GM10266 (cell line): ENCODE results near the gene MED16.

Experiments used
- DNase-seq: peaks from one replicate; pipeline ENCODE4 v3.0.0; 2012; ENCODE audit errors: extremely low spot score
- TF ChIP-seq, protein P1 (sequence below): IDR thresholded peaks from 2 replicates; pipeline ENCODE4 v1.5.1; 2012; ENCODE audit warnings: mild to moderate bottlenecking, low read depth; ENCODE audit not compliant: control insufficient read depth, insufficient read depth; ENCODE audit errors: missing control alignments

The MED16 gene

DNA sequence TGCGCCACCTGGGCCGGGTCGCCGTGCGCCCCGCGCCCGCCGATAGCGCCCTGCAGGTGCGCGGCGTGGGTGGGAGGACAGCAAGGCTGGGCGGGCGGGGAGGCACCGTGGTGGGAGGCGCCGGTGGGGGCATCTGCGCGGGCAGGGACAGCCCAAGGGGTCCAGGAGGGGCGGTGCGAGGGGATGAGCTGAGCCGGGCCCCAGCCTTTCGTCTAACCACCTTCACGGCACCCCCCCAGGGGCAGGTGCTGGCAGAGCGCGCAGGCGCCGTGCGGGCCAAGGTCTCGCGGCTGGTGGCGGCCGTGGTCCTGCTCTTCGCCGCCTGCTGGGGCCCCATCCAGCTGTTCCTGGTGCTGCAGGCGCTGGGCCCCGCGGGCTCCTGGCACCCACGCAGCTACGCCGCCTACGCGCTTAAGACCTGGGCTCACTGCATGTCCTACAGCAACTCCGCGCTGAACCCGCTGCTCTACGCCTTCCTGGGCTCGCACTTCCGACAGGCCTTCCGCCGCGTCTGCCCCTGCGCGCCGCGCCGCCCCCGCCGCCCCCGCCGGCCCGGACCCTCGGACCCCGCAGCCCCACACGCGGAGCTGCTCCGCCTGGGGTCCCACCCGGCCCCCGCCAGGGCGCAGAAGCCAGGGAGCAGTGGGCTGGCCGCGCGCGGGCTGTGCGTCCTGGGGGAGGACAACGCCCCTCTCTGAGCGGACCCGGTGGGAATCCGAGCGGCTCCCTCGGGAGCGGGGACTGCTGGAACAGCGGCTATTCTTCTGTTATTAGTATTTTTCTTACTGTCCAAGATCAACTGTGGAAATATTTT lies 27.3 kb upstream of the MED16 start:
- TF ChIP-seq, protein P1, sequence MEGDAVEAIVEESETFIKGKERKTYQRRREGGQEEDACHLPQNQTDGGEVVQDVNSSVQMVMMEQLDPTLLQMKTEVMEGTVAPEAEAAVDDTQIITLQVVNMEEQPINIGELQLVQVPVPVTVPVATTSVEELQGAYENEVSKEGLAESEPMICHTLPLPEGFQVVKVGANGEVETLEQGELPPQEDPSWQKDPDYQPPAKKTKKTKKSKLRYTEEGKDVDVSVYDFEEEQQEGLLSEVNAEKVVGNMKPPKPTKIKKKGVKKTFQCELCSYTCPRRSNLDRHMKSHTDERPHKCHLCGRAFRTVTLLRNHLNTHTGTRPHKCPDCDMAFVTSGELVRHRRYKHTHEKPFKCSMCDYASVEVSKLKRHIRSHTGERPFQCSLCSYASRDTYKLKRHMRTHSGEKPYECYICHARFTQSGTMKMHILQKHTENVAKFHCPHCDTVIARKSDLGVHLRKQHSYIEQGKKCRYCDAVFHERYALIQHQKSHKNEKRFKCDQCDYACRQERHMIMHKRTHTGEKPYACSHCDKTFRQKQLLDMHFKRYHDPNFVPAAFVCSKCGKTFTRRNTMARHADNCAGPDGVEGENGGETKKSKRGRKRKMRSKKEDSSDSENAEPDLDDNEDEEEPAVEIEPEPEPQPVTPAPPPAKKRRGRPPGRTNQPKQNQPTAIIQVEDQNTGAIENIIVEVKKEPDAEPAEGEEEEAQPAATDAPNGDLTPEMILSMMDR, result no peak
- peak; percentile 85 for DNase-seq

DNA sequence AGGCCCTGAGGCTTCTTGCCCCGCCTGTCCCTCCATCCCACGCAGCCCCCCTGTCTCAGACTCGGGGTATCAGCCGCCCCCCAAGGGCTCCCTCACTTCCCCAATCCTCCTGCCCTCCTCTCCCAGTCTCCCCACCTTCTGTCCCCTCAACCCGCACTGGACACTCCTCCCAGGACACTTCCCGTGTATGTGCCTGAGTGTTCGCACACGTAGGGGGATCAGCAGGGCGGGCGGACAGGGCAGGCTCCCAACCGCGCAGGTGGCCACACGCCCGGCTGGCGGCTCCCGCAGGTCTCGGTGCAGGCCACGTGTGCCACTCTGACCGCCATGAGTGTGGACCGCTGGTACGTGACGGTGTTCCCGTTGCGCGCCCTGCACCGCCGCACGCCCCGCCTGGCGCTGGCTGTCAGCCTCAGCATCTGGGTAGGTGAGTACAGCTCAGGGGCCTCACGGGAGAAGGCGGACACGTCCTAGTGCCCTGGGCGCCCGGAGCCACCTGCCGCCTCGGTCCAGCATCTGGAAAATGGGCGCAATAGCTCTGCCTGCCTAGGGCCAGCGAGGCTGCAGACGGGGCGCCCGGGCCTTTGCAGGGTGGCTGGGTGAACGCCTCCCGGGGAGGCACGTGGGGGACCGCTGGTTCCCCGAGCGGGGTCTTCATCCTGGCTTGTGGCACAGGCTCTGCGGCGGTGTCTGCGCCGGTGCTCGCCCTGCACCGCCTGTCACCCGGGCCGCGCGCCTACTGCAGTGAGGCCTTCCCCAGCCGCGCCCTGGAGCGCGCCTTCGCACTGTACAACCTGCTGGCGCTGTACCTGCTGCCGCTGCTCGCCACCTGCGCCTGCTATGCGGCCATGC lies 26.4 kb upstream of the MED16 start:
- no peak for DNase-seq
- TF ChIP-seq, protein P1, result no peak

DNA sequence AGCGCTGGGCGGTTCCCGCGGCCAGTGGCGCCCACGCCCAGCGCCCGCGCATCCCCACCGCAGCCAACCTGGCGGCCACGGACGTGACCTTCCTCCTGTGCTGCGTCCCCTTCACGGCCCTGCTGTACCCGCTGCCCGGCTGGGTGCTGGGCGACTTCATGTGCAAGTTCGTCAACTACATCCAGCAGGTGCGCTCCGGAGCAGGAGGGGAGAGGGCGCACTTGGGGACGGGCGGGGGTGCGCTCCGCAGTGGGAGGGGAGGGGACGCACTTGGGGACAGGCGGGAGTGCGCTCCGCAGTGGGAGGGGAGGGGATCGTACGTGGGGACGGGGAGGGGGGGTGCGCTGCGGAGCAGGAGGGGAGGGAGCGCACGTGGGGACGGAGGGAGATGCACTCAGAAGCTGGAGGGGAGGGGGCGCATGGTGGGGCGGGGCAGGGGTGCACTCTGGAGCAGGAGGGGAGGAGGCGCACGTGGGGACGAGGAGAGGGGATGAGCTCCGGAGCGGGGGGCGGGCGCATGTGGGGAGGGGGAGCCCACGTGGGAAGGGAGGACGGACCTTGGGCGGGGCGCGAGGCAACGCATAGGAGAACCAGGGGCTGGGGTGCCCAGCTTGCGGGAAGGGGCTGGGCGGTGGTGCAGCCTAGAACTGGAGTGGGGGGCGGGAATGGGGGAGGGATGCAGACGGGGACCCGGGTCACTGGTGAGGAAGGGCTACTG lies 25.7 kb upstream of the MED16 start:
- TF ChIP-seq, protein P1, result no peak
- no peak for DNase-seq

DNA sequence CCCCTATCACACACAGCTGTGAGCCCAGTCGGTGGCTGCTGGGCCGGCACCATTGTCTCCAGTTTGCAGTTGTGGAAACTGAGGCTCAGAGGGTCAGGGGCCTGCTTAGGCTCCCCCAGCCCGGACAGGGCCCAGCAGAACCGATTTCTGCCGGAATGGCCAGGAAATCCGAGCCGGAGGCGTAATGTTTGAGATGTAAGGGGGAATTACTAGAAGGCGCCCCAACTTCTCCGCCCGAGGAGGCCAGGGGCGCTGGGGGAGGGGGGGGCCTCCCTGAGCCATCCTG lies 25.1 kb upstream of the MED16 start:
- TF ChIP-seq, protein P1, result no peak
- no peak for DNase-seq

DNA sequence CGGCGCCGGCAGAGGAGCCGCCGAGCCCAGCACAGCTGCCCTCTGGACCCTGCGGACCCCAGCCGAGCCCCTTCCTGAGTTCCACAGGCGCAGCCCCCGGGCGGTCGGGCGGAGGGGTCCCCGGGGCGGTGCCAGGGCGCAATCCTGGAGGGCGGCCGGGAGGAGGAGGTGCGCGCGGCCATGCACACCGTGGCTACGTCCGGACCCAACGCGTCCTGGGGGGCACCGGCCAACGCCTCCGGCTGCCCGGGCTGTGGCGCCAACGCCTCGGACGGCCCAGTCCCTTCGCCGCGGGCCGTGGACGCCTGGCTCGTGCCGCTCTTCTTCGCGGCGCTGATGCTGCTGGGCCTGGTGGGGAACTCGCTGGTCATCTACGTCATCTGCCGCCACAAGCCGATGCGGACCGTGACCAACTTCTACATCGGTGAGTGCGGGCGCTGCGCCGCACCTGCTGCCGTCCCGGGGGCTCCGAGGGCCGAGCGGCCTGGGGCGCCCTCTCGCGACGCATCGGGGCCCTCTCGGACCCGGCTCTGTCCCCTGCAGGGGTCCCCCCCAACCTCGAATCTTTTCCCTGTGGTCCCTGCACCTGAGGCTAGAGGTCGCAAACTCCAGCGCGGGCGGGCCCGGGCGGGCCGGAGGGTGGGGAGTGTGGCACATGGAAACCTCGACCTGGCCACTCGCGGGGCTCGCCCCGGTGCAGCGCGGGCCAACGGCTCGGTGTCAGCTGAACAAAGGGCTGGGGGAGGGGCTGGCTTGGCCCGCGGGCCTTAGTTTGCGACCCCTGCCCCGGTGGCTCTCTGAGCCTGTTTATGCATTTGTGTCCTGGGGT lies 24.6 kb upstream of the MED16 start, which contains the start of gene KISS1R:
Gene KISS1R (plus strand): TSS at position 11 of the 829 bp plus-strand sequence. CDS start 170 bp downstream, at position 181.
- DNase-seq, result peak; percentile 82
- TF ChIP-seq, protein P1, result peak; percentile 82

DNA sequence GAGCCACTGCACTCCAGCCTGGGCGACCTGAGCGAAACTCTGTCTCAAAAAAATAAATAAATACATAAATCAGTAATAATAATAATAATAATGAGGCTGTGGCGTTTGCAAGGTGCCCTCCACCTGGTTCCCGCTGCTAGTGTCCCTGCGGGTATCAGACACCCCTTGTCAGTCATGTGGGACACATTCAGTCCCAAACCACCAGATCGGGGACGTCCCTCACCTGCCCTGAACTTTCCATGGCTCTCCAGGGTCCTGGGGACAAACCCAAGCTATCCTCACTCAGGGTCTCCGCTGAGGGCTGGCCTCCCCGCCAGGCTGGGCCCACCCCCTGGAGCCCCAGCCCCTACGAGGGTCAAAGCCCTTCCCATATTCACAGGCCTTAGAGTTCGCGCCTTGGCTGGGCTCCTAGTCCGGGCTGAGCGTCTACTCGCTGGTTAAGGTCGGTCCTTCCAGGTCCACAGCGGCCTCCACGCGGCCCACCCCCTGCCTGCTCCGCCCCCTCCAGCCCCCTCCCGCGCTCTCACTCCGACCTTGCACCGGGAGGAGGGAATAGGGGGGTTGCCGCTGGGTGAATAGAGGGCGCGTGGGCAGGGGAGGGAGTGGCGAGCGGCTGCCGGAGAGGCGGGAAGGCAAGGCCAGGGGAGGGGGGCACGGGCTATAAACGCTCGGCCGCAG lies 23.8 kb upstream of the MED16 start:
- TF ChIP-seq, protein P1, result no peak
- DNase-seq, result no peak
